CD4-positive, alpha-beta T cell treated with Interleukin-6 for 4 hours (primary cell): ENCODE measurements around the gene PARD3.
"Not testable (repeated sequence)": the region's sequence is repeated elsewhere in the genome, so short reads cannot be mapped to it uniquely, and the experiment has no call there.

ENCODE experiments used
- DNase-seq: peaks from one replicate; pipeline ENCODE4 v3.0.0-alpha.2; 2020; ENCODE audit warnings: mixed read lengths

PARD3 gene

DNA sequence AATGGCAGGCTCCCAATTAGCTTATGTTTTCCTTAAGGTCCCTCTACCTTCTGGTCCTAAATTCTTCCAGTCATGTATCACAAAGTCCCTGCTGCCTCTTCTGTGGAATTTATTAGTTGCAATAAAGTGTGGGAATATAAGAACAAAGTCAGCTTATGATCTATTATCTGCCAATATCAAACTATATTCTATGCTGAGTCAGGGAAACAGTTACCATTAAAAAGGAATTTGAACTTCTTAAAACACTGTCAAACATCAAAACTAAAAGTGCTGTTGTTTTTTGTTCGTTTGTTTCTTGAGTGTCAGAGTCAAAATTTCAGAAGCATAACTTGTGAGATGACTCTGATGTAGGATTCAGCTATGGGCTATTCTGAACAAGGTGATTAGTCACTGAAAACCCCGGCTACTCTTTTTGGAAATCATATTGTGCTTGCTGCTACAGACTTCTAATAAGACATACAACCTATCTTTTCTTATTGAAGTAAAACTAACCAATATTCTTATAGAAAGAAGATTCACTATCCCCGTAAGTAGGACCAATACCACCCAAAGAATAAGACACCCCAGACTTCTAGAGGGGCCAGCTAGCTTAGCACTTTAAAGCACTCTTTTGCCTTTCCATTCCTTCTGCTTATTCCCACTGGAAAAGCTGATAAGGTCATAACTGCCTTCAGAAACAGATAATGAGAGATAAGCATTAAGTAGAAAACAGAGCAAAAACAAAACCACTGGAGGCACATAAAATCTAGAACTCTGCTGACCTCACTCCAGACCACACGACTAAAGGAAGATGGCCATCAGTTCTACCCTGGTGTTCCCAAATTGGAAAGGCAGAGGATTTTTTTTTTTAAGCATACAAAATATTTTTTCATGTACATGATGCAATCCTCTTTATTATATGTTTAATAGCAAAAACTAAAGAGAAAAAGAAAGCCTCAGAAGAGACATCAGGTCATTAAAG is 370.6 kb downstream of the PARD3 start:
- DNase-seq: no peak

DNA sequence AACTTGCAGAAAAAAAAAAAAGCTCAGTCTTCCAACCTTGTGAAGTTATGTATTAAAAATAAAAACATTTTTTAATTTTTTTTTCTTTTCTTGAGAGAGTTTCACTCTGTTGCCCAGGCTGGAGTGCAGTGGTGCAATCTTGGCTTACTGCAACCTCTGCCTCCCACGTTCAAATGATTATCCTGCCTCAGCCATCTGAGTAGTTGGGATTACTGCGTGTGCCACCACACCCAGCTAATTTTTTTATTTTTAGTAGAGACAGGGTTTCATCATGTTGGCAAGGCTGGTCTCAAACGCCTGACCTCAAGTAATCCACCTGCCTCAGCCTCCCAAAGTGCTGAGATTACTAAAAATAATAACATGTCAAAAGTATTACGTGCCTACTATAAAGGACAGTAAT is 375.7 kb downstream of the PARD3 start:
- not testable (repeated sequence) for DNase-seq

DNA sequence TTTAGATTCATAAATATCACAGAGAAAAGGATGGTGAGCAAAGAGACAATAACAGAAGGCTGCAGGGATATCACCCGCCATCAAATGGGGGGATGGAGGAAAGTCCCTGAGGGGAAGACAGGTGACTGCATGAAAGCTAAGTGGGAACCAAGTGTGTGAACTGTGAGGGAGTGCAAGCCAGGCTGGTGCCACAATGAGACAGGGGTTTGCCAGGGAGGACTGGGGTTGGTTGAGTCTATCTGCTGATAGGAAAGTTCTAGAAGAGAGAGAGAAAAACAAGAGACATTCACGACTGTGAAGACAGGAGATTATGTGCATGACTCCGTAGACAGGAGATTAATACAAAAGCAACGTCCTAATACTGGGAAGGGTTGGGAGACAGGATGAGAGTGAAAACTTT is 376.4 kb downstream of the PARD3 start:
- no peak for DNase-seq

DNA sequence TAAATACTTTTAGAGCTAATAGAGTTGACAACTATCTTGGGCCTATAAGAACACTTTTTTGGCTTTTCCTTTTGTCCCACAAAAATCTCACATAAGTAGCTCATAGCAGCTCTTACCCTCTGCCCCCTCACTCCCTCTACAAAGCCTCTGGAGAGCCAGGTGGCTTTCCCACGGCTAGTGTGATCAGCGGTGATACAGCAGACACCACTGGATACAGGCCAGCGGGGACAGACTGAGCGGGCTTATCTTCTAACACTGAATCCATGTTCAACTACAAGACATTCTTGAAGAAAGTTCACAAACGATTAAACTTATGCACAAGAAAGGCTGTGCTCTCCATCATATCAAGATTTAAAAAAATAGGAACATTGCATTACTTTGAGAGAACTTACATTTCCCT is 377.2 kb downstream of the PARD3 start:
- no peak for DNase-seq

DNA sequence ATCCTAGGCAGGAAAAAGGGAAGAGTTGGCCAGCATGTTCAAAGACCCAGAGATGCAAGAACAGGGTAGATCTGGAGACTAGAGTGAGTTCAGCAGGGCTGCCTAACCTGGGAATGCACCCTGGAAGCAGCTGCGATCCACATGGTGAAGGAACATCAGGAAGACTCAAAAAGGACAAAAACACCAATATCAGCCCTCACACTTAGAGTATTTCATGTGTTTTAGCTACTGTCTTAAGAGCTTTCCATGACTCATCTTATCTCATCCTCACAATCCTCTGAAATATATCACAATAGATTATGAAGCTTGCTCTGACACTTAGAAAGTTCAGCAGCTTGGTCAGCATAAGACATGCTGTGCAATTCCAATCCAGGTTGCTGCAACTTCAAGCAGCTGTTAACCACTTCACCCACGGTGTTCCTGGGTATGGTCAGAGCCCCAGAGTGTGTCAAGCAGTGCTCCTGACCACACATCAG is 380.9 kb downstream of the PARD3 start:
- no peak for DNase-seq

DNA sequence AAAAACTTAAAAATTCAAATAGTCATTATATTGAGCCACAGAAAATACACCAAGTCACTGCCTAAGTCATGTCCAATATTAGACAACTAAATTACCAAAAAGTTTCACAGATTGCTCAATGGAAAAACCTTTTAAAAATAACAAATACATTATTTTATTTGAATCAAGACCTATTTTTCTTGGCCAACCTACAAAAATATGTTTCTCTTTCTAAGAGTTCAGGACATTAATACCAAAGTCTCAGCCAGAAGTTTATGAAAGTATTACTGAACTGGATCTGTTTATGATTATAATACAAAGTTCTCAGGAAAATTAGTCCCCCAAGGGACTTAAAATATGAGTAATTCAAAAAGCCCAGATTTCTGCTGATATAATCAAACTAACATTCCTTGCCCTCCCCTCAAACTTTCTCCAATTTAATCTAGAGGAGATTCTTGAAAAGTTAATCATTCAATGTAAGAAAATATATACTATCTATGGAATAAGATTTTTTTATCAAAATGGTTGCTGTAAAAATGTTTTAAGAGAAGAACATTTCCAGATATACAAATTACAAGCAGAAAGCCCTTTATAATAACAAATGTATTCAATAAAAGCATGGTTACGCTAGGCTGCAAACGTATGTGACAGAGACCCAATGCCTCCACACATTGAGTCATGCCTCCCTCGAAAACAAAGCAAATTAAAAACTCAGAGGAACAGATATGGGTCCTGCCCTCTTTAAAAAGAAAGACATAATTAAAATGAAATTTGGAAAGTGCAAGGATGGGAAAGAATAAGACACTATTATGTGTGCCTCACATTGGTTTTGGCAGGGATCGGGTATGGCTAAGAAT is 381.6 kb downstream of the PARD3 start:
- no peak for DNase-seq

DNA sequence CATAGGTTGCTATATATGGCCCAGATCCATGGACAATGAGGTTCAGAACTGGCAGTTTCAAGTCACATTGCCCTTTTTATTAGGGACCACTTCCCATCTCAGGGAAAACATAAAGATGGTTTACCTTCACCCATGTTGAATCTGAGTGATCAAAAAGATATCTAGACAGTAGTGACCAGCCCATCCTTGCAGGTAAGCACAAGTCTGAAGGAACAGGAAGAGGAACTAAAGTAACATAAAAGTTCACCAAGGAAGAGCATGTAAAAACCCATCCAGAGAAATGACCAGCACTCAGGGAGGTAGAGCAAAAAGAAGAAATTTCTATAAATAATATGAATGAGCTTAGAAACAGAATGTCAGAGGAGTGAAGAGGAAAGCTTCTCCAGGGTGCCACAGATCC is 382.5 kb downstream of the PARD3 start:
- no peak for DNase-seq

DNA sequence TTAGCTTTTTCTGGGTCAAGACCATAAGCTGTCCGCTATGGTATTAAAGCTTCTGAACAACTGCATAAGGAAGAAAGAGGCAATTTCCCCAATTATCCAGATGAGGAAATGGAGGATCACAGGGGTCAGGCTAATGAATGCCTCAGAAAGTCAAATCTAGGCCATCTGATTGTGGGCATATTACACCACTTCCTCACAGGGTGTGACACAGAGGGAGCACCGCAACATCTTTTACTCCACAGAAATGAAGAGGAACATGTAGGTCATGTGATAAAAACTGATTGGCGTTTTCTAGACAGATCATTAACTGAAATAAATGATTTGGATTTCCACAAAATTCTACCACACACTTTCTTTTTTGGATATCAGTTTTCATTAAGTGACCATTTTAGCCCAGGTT is 384.4 kb downstream of the PARD3 start:
- DNase-seq: no peak

DNA sequence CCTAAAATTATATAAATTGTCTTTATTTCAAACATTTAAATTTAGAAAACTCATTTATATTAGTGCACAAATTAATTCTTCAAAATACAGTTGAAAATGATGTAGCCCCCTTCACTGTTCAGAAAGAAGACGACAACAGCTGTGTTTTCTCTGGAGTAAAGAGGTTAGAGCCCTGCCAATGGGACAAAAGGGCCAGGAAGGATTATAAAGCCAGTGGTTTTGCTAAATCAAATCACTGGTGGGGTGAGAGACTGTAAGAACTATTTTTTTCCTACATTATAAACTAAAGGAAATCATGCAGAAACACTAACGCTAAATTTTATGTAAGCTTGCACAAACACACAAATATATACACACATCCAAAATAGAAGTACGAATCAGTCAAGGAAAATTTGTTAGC is 386.6 kb downstream of the PARD3 start:
- DNase-seq: no peak

DNA sequence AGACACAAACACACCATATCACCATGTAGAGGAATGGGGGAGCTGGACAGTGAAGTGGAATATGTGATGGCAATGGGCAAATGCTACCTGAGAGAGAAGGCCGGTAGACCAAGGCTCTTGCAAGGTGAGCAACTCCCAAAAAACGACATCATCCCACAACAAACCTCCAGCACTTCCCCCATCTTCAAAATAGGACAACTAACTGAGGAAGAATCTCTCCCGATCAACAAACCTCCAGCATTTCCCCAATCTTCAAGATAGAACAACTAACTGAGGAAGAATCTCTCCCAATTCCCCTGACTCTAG is 387.2 kb downstream of the PARD3 start:
- DNase-seq: no peak

DNA sequence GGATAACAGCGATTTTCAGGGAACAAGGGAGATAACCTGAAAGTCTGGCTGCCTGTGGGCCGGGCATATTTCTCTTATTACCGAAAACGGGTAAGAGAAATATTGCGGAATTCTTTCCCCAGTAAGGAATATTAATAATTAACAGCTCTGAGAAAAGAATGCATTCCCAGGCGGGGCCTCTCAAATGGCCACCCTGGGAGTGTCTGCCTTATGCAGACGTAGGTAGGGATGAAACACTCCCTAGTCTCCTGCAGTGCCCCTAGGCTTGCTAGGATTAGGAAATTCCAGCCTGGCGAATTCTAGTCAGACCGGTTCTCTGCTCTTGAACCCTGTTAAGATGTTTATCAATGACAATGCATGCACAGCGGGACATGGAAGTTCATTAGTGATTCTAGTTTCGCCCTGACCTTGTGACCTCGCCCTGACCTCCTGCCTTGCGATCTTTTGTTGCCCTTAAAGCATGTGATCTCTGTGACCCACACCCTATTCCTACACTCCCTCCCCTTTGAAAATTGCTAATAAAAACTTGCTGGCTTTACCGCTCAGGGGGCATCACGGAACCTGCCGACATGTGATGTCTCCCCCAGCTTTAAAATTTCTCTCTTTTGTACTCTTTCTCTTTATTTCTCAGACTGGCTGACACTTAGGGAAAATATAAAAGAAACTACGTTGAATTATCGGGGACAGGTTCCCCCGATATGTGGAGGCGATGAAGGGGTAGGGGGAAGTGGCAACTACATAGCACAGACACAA is 387.8 kb downstream of the PARD3 start:
- not testable (repeated sequence) for DNase-seq

DNA sequence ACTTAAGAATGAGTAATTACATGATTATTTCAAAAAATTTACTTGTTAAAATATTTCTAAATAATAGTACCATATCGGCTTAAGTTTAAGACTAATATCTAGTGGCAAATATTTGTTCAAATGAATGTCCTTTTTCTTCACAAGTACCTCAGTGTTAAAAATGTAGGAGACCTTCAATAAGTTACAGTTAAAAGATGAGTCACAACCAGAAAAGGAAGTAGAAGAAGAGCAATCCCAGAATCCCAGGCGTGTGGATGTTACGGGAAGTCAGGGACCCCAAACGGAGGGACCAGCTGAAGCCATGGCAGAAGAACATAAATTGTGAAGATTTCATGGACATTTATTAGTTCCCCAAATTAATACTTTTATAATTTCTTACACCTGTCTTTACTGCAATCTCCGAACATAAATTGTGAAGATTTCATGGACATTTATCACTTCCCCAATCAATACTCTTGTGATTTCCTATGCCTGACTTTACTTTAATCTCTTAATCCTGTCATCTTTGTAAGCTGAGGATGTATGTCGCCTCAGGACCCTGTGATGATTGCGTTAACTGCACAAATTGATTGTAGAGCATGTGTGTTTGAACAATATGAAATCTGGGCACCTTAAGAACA is 388.4 kb downstream of the PARD3 start:
- not testable (repeated sequence) for DNase-seq

DNA sequence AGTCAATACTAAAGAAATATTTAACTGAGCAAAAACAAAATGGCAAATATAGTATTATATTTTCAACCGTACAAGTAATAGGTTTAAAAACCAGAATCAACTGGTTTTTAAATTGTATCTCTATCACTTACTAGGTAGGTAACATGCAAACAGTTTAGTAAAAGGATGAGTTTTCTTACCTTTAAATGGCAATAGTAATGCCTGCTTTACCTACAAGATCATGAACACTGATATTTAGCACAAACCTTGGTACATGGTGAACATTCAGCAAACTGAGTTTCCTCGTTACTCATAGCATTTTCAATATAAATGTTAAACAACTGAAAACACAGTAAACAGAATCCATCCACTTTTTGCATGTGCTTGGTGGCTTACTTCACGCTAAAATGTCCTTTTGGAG is 389.1 kb downstream of the PARD3 start:
- no peak for DNase-seq

DNA sequence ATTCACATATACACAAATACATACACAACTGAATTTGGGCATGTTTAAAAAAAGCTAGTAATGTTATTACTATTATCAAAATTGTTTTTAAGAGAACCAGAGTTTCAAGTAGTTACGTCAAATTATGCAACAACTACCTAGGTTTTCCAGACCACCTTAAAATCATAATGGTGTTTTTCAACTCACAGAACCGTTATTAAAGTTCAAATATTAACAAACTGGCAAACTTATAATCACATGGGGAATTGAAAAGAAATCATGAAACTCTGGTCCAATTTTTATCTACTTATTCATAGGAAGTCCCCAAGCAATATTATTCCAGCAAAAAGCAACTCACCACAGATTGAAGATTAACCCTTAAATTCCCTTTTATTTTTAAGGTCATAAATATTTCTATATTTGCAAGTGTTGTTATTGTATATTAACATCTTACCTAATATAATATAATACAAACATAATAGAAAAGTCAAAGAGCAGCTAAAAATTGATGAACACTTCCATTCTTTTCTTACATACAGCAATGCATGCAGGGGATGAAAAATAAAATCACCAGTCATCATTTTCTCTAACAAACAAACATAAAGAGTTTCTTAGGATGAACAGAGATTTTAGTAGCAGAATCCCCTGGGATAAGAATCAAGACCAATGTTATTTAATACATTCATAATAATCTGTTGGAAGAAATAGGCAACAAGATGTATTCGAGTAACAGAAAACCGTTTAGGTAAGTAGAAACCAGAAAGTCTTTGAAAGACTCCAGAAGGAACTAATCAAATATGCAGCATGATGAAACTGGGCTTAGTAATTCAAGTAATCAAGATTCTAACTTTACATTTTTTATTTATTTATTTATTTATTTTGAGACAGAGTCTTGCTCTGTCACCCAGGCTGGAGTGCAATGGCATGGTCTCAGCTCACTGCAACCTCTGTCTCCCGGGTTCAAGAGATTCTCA is 391.1 kb downstream of the PARD3 start:
- no peak for DNase-seq

DNA sequence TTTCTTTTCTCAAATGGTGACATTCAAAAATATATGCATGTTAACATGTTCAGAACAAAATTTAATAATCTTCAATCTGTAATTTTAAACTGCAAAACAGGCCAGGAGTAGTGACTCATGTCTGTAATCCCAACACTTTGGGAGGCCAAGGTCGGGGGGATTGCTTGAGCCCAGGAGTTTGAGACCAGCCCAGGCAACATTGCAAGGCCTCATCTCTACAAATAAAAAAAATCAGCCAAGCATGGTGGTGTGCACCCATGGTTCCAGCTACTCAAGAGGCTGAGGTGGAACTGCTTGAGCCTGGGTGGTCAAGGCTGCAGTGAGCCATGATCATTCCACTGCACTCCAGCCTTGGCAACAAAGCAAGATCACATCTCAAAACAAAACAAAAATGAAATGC is 394.3 kb downstream of the PARD3 start:
- no peak for DNase-seq

DNA sequence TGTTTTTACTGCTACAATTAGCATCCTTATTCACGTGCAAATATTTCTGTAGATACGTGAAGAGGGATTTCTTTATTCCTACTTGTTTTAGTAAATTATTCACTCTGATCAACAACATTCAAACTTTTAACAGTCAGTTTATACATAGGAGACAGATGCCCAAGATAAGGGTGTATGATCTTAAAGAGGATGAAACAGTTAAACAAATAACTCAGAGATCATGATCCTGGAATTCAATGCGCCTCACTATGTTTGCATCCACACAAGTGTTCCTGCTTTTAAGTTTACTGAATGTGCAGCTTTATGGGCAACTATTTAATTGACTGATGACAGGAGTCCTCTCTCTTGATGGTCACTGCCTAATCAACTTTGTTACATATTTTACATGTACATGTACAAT is 394.8 kb downstream of the PARD3 start:
- DNase-seq: no peak

DNA sequence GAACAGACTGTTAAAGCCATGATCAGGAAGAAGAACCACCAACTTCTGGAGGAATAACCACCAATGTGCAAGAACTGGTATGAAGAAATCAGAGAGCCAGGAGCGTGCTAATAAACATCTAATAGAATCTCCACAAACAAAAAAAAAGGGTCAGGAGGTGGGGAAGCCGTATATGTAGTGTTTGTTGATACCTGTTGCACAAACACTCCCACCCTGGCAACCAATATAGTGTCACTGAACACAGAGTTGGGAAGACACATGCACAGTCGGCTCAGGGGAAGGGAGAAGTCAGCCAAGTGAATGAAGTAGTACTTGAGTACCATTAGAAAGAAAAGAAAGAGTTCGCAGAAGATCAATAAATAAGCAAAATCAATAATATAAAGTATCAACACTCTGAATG is 400.1 kb downstream of the PARD3 start:
- no peak for DNase-seq

DNA sequence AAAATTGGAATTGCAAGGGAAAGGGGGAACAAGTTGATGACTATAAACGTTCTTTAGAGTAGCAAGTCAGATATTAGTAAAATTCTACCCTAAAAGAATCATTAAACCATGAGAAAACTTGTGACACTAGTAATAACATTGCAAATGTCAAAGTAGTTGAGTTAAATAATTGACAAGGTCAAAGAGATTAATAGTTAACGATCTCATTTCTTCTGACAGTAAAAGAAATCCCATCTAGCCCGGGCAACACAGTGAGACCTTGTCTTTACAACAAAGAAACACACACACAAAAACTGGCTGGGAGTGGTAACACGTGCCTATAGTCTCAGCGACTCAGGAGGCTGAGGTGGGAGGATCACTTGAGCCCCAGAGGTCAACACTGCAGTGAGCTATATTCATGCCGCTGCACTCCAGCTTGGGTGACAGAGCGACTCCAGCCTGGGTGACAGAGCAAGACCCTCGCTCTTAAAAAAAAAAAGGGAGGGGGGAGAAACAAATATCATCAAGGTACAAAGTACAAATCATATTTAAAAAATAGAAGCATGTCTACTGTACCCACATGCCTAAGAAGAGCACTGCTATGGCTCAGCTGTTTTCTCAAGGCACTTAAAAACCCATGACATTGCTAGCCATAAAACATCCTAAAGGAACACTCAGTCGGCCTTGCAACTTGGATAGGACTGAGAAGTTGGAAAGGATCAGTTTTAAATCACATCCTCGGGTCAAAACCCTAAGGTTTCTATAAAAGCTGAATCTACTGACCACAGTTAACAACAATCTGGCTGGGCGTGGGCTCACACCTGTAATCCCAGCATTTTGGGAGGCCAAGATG is 401.1 kb downstream of the PARD3 start:
- no peak for DNase-seq

DNA sequence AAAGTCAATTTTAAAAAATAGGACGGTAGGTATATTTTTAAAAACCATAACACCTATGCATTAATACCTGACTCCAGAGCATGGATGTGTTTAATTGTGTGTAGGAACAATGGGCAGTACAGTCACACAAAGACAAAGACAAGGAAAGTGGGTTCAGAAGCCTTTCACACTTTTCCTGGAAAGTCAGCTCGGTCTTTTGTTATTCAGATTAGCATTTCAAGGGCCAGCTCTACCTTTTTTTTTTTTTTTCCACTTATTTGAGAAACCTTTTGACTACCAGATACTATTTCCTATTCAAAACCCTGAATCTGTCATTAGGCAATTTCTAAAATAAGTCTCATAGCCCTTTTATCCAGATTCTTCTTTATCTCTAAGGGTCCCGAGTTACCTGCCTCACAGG is 401.9 kb downstream of the PARD3 start:
- no peak for DNase-seq

DNA sequence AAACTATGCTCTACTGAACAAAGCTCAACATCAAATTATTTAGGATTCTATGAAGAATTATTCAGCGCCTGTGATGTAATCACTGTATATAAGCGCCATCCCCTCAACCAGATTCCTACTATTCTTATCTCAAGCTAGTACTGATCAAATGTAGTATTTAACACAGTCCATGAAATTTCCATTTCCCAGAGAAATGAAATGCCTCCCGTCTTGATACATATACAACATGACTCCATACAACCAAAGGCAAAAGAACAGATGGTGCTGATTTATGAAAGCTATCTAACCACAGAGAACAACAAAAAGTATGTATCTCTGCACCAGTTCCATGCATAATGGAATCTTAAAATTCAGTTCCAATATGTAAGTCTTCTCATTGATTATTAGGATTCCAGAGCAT is 406.1 kb downstream of the PARD3 start:
- no peak for DNase-seq

DNA sequence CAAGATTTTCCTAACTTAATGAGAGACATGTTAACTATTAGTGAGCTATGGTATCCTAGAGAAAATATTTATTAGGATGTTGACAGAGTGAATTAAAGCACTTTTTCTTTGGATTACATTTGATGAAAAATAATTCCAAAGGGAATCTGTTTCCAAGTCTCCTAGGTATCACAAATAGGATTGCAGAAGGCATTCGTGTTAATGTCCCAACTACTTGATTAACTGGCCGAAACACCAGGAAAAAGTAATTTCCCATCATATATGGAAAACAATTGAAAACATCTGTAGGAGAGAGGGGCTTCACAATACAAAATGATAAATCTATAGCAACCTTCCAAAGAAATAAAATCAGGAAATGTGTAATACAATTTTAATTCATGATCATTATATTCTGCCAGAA is 406.7 kb downstream of the PARD3 start:
- DNase-seq: no peak
